GM04504 (cell line): Measurements from ENCODE around the gene ZYG11B.
"Not testable (repeated sequence)": the region's sequence is repeated elsewhere in the genome, so short reads cannot be mapped to it uniquely, and the experiment has no call there.

Experiments
- DNase-seq: peaks from one replicate; pipeline ENCODE4 v3.0.0-alpha.2; 2012; ENCODE audit warnings: low read depth

ZYG11B gene

DNA sequence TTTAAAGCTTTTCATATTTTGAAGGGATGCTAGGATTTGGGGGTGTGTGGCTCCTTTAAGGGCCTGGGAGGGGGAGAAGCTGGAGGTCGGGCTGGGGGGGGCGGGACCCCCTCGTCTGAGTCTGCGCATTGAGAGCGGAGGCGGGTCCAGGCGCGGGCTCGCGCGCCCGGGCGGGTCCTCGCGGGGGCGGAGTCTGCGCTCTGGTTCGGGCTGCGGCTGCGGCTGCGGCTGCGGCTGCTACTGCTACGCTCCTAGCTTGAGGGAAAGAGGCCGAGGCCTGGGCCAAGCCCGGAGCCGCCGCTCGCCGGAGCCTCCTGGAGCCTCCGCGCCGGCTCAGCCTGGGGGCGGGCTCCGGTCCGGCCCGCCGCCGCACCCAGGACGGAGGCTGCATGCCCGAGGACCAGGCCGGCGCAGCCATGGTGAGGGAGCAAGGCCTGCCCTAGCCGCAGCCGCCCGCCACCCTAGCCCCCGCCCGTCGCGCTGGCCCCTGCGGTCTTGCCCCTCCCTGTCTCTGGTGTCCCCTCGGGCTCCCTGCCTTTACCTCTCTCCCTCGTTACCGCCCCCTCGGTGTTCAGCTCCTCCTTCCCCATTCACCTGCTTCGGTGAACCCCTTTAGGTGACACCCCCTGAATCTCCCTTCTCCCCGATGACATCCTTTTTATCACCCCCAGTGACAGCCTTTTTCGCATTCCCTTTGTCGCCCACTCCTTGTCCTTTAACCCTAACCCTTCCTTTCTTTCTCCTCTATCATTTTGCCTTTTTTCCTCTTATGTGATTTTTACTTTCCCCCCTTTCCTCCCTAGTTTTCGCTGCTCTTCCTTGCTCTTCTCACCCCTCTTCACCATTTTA lies at the start of gene ZYG11B:
ZYG11B (plus strand) TSS at position 189 of the 849 bp plus-strand sequence; CDS start at position 390, 201 bp downstream.
- DNase-seq, result peak; percentile 67

DNA sequence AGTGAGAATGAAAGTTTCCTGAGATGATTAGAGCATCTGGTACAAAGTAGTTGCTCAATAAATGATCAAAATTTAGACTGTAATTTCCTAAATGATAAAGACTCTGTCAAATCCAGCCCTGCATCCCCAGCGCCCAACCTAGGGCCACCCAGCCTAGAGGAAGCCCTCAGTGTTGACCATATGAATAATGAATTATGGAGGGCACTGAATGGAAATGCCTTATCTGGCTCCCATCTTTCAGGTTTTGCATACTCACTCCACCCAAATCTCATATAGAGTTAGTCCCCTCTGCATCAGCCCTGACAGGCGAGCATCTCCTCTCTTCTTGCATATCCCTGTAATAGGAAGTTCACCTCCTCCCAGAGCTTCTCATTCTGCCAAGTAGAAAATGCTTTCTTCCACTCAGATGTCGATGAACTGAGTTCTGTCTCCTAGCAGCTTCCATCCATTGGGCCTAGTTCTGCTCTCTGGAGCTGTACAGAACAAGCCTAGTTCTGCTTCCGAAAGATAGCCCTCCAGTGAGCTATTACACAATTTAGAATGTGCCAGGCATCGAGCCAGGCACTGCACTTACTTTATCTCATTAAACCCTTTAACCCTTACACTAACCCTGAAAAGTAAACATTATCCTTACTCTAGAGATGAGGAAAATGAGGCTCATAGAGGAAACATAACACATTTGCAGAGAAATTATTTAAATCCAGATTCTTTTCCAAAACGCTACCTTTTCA lies 49.0 kb upstream of the ZYG11B start:
- no peak for DNase-seq

DNA sequence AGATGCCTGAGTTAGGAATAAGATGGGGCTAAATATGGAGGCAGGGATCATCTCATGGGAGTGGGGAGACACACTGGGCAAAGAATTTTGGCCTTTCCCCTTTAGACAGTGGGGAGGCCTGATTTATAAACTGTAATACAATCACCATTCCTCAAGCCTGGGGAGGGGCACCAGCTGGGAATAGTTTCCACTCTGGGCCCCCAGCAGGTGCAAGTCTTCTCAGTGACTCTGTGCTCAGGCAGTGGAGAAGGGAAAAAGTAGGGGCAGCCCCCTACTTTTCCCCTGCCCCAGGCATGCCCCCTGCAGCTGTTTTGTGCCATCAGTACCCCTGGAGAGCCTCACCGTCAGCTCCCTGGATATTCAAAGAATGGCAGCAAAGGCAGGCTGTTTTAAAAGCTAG lies 47.2 kb upstream of the ZYG11B start:
- no peak for DNase-seq

DNA sequence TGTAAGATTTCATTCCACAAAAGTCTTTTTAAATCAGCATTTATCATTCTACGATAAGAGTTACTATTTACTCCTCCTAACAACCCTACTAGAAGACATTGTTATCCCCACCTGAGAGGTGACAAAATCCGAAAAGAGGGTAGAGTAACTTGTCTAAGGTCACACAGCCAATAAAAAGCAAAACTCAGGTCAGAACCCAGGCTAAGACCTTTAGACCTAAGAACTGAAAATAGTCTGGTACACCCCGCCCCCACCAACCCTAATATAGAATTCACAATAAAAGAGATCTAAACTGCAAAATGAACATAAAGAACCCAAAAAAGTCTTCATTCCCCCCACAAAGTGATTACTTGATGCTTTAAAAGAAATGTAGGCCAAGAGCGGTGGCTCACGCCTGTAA lies 46.8 kb upstream of the ZYG11B start:
- DNase-seq, result no peak

DNA sequence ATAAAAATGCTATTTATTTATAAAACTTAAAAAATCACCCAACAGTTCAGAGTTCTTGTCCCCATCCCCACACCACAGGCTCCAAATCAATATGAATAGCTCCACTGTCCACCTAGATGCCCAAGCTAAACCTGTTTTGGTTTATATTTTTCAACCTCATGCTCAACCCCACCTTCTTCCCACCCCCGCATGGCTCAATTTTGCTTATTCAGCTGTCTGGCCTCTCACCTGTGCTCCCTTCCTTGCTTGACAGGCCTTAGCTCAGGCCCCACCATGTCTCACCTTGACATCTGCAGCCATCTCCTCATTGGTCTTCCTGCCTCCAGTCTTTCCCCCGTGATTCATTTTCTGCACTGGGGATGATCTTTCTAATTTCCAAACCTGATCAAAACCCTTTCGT lies 45.9 kb upstream of the ZYG11B start:
- DNase-seq, result no peak

DNA sequence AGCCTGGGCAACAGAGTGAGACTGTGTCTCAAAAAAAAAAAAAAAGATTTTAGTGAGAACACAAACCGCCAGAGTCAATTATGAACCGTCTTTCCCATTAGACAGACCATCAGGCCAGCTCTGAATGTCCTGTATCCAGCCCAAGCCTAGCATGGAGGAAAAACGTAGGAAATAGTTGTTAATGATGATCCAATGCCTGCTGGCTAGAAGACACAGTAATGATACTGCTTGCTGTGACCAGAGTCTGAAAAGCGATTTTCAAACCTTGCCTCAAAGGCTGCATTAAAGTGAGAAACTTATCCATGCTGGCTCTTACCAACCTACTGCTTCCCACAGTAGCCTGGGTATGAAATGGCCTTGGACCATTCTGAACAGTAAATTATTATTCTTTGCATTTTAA lies 45.1 kb upstream of the ZYG11B start:
- no peak for DNase-seq

DNA sequence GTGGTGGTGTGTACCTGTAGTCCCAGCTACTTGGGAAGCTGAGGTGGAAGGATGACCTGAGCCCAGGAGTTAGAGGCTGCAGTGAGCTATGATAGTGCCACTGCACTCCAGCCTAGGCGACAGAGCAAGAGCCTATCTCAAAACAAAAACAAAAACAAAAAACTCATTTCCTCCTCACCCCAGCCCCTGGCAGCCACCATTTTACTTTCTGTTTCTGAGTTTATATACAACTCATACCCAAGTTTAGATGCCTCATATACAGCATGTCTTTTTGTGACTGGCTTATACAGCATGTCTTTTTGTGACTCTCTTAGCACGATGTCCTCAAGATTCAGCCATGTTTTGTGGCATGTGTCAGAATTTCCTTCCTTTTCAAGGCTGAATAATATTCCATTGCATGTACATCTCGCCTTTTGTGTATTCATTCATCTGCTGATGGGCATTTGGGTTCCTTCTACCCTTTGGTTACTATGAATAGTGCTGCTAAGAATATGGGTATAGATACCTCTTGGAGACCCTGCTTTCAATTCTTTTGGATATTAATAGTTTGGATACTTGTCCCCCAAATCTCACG lies 42.8 kb upstream of the ZYG11B start:
- DNase-seq, result no peak

DNA sequence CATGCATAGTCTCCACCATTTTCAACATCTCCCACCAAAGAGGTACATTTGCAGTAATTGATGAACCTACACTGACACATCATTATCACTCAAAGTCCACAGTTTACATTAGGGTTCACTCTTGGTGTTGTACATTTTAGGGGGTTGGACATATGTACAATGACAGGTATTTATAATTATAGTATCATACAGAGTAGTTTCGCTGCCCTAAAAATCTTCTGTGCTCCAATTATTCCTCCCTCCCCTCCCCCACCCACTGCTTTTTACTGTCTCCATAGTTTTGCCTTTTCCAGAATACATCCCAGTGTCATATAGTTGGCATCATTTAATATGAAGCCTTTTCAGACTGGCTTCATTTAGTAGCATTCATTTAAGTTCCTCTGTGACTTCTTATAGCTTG lies 41.7 kb upstream of the ZYG11B start:
- no peak for DNase-seq

DNA sequence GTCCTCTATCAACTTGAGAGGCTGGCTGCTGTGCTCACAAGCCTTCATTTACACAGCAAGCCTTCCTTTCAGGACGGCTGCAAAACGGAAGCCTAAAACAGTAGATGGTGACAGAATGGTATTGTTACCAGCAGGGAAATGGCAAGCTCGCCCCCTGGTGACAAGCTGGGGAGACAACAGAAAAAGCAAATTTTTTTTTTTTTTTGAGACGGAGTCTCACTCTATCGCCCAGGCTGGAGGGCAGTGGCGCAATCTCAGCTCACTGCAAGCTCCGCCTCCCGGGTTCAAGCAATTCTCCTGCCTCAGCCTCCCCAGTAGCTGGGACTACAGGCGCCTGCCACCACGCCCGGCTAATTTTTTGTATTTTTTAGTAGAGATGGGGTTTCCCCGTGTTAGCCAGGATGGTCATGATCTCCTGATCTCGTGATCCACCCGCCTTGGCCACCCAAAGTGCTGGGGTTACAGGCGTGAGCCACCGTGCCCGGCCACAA lies 39.9 kb upstream of the ZYG11B start:
- DNase-seq, result peak; percentile 36

DNA sequence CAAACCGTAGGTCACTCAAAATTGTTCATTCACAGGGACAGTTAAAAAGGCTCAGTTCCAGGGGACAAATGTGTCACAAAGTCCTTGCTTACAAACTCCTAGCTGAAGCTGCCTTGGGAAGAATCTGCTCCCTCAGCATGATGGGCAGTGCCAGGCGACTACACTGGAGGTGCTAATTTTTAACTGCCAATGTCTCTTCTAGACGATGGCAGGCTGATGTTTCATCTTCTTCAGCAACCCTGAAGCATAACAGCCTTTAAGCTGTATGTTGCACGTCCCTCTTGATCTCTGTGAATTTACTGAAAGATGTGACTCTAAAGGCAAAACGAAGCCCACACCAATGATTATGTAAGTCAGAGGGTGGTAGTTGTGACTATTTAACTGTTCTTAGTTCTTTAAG lies 39.4 kb upstream of the ZYG11B start:
- DNase-seq, result no peak

DNA sequence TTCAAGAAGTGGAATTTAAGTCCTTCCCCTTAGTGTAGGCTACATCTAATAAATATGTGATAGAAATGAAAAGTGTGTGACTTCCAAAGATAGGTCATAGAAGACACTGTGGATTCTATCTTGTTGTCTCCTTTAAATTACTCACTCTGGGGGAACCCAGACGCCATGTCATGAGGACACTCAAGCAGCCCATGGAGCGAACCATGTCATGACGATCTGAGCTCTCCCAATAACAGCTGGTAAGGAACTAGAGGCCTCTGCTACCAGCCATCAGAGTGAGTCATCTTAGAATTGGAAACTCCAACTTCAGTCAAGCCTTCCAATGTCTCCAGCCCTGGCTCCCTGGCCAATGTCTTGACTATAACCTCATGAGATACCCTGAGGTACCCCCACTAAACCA lies 34.4 kb upstream of the ZYG11B start:
- no peak for DNase-seq

DNA sequence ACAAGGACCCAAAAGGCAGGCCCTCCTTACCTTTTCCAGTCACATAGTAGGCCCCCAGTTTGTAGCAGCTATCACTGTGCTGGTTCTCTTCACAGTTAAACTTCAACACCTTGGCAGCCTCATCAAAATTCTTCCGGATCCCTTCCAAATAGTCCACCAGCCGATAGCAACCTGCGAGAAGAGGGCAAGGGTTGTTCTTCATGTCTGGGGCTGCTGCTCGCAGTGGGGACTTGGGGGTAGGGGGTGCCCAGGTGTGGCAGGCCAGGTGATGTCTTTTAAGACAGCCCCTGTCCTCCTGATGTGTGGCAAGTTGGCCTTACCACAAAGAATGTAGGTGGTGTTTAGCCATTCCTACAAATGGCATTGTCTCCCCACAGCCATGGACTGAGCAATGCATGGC lies 33.6 kb upstream of the ZYG11B start:
- no peak for DNase-seq

DNA sequence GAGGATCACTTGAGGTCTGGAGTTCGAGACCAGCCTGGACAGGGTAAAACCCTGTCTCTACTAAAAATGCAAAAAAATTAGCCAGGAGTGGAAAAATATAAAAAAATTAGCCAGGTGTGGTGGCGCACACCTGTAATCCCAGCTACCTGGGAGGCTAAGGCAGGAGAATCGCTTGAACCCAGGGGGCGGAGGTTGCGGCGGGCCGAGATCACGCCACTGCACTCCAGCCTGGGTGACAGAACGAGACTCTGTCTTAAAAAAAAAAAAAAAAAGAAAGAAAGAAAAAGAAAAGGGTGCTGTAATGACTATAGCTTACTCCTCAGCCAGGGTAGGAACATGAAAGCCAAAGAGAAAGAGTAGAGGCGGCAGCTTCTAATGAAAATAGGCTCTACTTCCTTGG lies 32.9 kb upstream of the ZYG11B start:
- DNase-seq, result not testable (repeated sequence)

DNA sequence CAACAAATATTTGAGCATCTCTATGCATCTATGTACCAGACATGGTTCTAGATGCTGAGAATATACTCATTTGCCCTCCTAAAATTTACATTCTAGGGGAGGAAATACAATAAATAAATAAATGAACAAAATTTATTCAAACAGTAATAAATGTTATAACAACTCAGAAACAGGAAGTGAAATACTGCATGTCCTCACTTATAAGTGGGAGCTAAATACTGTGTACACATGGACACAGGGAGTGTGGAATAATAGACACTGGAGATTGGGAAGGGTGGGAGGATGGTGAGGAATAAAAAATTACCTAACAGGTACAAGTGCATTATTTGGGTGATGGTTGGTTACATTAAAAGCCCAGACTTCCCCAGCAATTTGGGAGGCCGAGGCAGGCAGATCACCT lies 32.4 kb upstream of the ZYG11B start:
- DNase-seq, result no peak

DNA sequence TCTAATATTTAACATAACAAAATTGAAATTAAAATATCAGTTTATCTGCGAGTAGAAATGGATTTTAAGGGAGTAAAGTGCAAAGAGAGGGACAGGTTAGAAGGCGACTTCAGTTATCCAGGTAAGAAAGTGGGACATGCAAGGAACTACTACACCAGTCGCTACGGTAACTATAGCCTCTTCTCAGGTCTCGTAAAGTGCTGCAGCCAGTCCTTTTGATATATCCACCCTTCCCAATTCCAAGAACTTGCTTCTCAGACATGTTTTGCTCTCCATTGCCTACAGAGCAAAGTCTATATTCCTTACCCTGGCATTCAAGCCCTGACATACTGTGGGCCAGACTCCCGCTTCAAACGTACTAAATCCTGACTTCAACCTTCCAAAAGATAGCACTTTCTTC lies 30.6 kb upstream of the ZYG11B start:
- no peak for DNase-seq

DNA sequence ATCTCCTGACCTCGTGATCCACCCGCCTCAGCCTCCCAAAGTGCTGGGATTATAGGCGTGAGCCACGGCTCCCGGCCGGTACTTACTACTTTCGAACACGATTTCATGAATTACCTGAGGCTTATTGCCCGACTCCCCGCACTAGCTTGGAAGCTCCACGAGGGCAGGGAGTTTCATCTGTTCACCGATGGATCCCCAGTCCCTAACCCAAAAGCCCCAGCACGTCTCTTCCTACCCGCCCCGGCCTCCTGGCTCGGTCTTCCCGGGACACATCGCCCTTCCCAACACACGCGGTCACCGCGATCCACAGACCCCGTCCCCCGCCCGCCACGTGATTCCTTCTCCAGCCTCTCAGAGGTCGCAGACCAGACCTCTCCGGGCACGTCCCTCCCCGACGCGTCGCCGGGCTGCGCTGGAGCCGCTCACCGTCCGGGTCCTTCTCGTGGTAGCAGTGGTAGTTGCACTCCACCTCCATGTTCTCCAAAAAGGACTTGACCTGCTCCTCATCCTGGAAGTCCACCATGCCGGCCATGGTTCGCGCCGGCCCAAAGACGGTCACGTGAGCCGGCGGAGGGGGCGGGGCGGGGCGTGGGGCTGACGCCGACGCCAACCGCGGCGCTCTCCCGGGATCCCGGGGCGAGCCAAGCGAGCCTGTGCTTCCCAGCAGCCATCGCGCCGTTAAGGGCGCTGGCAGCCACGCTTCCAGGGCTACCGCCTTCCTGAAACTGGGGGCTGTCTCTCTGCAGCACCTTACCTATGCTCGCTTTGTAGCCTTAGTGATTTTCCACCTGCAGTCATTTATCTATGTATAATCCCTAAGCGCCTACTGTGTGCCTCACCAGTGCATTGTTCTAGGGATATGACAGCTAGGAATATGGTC lies 28.2 kb upstream of the ZYG11B start, which contains the start of gene COA7:
COA7 (minus strand) TSS at position 553 of the 880 bp plus-strand sequence; CDS start at position 532, 21 bp downstream.
- peak; percentile 62 for DNase-seq

DNA sequence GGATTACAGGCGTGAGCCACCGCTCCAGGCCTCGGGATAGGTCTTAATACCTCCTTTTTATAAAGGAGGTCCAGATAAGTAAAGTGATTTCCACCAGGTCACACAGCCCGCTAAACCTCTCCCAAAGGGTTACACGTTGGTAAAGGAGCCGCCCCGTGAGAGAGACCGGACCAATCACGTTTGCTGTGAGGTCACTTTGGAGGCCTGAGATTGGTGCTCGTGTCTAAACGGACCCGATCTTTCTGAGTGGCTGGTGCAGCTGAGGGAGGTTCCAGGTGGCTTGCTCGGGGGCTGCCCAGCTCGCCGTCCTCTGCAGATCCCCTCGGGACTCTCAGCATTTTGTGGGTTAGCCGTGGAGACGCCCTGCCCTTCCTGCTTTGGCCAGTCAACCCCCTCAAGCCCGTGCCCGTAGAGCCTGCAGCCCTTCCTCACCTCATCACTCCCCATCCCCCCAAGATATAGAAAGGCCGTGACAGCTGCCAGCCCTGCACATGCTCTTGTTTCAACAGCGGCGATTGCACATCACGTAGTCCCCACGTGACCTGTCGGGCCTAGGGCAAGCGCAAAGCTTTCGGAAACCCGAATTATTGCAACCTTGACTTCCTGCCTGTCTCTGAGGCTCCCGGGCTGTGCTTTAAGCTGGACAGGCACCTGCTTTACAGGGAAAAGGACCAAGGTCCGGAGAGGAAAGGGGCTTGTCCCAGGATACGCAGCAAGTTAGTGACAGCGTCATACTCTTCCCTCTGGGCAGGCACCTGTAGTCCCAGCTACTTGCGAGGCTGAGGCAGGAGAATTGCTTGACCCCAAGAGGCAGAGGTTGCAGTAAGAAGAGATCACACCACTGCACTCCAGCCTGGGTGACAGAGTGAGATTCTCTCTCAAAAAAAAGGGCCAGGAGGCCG lies 23.1 kb upstream of the ZYG11B start:
- peak; percentile 72 for DNase-seq

DNA sequence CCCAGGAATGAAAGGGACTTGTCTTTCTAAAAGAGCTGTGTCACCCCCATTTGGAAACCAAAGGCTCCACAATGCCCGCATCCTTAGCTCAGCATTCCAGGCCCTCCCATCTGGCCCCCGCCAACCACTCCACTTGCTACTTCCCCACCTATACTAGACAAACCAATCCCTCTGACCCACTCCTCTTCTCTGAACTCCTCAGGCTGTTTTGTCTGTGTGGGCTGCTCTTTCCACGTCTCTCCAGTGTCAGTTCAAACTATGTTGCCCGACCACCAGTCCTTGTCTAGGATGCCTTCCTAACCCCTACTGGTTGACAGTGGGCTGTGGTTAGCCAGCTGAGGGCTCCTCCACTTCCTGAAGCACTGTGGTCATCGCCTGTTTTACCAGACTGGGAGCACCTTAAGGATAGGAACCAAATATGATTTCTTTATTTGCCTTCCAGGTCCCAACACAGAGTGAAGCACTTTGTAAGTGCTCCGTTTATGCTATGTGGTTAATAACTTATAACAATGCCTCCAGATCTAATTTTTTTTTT lies 20.1 kb upstream of the ZYG11B start:
- no peak for DNase-seq

DNA sequence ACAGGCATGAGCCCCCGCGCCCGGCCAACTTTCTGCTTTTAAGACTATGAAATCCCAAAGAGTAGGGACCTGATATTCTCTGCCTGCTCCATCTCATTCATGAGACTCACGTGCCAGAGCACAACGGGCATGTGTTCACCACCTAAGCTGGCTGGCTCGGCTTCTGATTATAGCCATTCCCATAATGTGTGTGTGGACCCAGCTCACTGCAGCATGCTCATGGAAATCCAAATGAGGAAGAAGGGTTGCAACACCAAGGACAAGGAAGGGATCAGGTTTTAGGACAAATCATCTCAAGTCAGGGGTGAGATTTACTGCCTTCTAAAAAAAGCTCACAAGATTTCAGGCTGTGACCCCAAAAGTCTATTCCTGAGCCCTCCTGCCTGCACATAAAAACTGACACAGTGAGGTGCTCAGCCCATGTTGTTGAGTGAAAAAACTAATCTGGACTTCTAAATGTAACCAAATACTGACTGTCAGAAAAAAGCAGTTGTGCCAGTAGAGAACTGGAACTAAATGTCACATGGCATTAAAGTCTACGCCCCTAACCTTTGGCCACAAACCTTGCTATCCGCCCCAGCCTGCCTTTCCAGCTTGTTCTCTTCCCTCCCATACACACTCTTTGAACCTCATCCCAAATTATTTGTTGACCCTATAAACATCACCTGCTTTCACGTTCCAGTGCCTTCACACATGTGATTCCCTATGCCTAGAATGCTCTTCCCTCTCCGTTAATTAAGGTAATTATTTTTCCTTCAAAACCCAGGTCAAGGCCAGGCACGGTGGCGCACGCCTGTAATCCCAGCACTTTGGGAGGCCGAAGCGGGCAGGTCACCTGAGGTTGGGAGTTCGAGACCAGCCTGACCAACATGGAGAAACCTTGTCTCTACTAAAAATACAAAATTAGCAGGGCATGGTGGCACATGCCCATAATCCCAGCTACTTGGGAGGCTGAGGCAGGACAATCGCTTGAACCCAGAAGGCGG lies 19.0 kb upstream of the ZYG11B start:
- DNase-seq, result no peak
